MCF 10A (cell line): Measurements from ENCODE around the gene NDUFS4. TPM values are rescaled to one million over a fixed set of nuclear protein-coding genes. Genes with fewer than 3 reads are reported as not detected.

ENCODE experiments used
- BruUV-seq: library from RNA; stranded (reverse); fragments of 400-500 nt; replicated peaks from 2 replicates; lab custom pipeline; 2021; lab: Mats Ljungman, UMichigan
- CTCF ChIA-PET: fragments of 300-600 bp; sonication (Branson Sonifier 250); formaldehyde crosslinking; extraction: SDS; loops from one replicate; lab custom pipeline; 2021; ENCODE audit warnings: antibody characterized with exemption, inconsistent platforms; lab: Yijun Ruan, JAX
- POLR2A ChIA-PET: fragments of 300-600, 350-650 bp; sonication (Branson Sonifier 250); formaldehyde crosslinking; extraction: SDS; loops from one replicate; lab custom pipeline; 2020; ENCODE audit warnings: antibody characterized with exemption, inconsistent platforms; lab: Yijun Ruan, JAX
- DNase-seq: peaks from one replicate; pipeline ENCODE4 v3.0.0-alpha.2; 2018; ENCODE audit not compliant: unreplicated experiment
- H3K27ac Mint-ChIP-seq: one replicate; pipeline ENCODE4 v1.8.0; 2022; ENCODE audit warnings: mild to moderate bottlenecking, low read depth, mixed read lengths; ENCODE audit not compliant: unreplicated experiment
- H3K27me3 Mint-ChIP-seq: one replicate; pipeline ENCODE4 v1.8.0; 2022; ENCODE audit warnings: mixed read lengths; ENCODE audit not compliant: insufficient read depth, unreplicated experiment
- H3K36me3 Mint-ChIP-seq: one replicate; pipeline ENCODE4 v1.8.0; 2022; ENCODE audit warnings: mild to moderate bottlenecking, moderate library complexity, mixed read lengths; ENCODE audit not compliant: insufficient read depth, unreplicated experiment
- H3K4me1 Mint-ChIP-seq: one replicate; pipeline ENCODE4 v1.8.0; 2022; ENCODE audit warnings: mixed read lengths; ENCODE audit not compliant: insufficient read depth, unreplicated experiment
- H3K4me3 Mint-ChIP-seq: one replicate; pipeline ENCODE4 v1.8.0; 2022; ENCODE audit warnings: mild to moderate bottlenecking, moderate library complexity, mixed read lengths; ENCODE audit not compliant: unreplicated experiment
- H3K9me3 Mint-ChIP-seq: one replicate; pipeline ENCODE4 v1.8.0; 2022; ENCODE audit warnings: mixed read lengths; ENCODE audit not compliant: unreplicated experiment
- CTCF ChIP-seq: fragments of 200-600 bp; IDR thresholded peaks from one replicate; pipeline ENCODE4 v1.8.0; 2022; ENCODE audit warnings: antibody characterized with exemption, mild to moderate bottlenecking; ENCODE audit not compliant: unreplicated experiment
- intact Hi-C: fragments of 100-400 bp; cut with micrococcal nuclease; formaldehyde crosslinking; loops from 2 replicates; pipeline ENCODE4 v1.14.1; 2022
- total RNA-seq: library from RNA; stranded (reverse); gene quantifications from 2 replicates; pipeline ENCODE4 v1.2.3, GENCODE V29; 2022

NDUFS4 gene
- total RNA-seq, 1 experiment from 2014 or later, result 136 TPM

DNA sequence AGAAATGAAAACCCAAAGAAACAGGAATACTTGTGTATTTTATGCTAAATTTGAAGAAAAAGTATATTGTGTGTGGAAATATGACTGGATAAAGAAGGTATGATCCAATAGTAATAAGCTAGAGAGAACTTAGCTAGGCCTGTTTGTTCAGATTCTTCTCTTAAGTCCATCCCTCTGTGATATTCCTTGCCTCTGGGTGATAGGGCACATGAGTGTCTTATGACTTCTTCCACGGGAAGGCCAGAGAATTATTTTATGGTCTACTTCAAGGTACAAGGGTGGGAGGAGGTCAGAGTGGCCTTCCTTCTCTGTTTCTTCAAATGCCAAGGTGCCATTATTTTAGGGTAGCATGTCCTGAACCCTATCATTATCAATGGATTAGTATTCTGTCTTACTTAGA is 113.7 kb downstream of the NDUFS4 start:
- TF ChIP-seq CTCF, result no peak
- intact Hi-C loops, result no loop called here
- no peak overlapping the region for H3K4me3 Mint-ChIP-seq
- no TSS peak for BruUV-seq
- no peaks in the 10 kb centered on the region for H3K27me3 Mint-ChIP-seq
- CTCF ChIA-PET, result no interaction called here
- H3K36me3 Mint-ChIP-seq, result peaks cover 34% of the 10 kb centered on the region
- H3K4me1 Mint-ChIP-seq, result peaks cover 4% of the 10 kb centered on the region
- no peaks in the 10 kb centered on the region for H3K9me3 Mint-ChIP-seq
- no peak for DNase-seq
- H3K27ac Mint-ChIP-seq, result peak overlapping the region; percentile 49
- POLR2A ChIA-PET, result no interaction called here

- no peaks in the 10 kb centered on the region for H3K27me3 Mint-ChIP-seq
- DNase-seq, result no peak
- ChIA-PET CTCF (no interaction called here), POLR2A (no interaction called here)
- no peaks in the 10 kb centered on the region for H3K9me3 Mint-ChIP-seq
- no peak for TF ChIP-seq CTCF
- no peak overlapping the region for H3K4me3 Mint-ChIP-seq
- no TSS peak for BruUV-seq
- no peak overlapping the region for H3K27ac Mint-ChIP-seq
- intact Hi-C loops, result no loop called here
- H3K36me3 Mint-ChIP-seq, result peaks cover 16% of the 10 kb centered on the region
- H3K4me1 Mint-ChIP-seq, result no peaks in the 10 kb centered on the region
These were observed 117.2 kb downstream of the NDUFS4 start for GRCh38 chr5:53677632-53678031.

DNA sequence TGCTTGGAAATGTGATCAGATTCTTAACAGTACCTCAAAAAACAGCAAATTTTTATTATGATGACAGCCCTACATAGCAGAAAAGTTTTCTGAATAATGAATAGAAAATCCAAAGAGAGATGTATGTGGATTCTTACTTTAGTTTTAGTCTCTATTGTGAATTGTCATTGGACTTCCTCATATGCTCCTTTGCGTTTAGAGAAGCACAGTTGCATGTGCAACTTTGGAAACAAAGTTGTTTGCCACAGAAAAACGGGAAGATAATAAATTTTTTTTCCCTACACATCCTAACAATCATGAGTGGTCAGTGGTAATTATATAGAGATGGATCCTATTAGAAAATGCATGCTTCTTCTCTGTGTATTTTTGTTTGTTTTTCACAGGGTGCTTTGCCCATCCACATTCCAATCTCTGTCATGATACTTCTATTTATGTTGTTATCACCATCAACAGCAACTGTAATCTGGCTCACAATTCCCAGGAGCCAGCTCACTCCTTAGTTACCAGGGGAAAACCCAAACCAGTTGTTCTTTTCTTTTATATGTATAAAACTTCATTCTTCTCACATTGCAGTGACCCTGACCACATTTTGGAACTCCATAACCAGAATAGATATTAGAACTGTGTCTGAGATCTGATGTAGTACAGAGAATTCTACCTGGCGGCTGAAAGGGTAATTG is 118.7 kb downstream of the NDUFS4 start:
- Mint-ChIP-seq H3K9me3 (no peaks in the 10 kb centered on the region), H3K27me3 (no peaks in the 10 kb centered on the region), H3K4me3 (no peak overlapping the region), H3K4me1 (no peaks in the 10 kb centered on the region), H3K27ac (no peak overlapping the region), H3K36me3 (peaks cover 20% of the 10 kb centered on the region)
- CTCF ChIA-PET, result no interaction called here
- POLR2A ChIA-PET, result no interaction called here
- DNase-seq, result no peak
- TF ChIP-seq CTCF, result no peak
- intact Hi-C loops, result no loop called here
- BruUV-seq, result no TSS peak

GRCh38 chr5:53681079-53681478 is 120.6 kb downstream of the NDUFS4 start:
- Mint-ChIP-seq H3K27me3 (no peaks in the 10 kb centered on the region), H3K4me1 (no peaks in the 10 kb centered on the region), H3K36me3 (peaks cover 16% of the 10 kb centered on the region), H3K9me3 (no peaks in the 10 kb centered on the region), H3K4me3 (no peak overlapping the region), H3K27ac (no peak overlapping the region)
- no peak for TF ChIP-seq CTCF
- ChIA-PET CTCF (no interaction called here), POLR2A (no interaction called here)
- BruUV-seq, result no TSS peak
- no peak for DNase-seq
- intact Hi-C loops, result no loop called here
